Measurements from ENCODE around the gene GRHL3. TPM values are rescaled to one million over a fixed set of nuclear protein-coding genes. Genes with fewer than 3 reads are reported as not detected.

Gene GRHL3
- total RNA-seq, 4 donors from 2014 or later = 0.11 to 0.27 TPM; not detected in 2

DNA sequence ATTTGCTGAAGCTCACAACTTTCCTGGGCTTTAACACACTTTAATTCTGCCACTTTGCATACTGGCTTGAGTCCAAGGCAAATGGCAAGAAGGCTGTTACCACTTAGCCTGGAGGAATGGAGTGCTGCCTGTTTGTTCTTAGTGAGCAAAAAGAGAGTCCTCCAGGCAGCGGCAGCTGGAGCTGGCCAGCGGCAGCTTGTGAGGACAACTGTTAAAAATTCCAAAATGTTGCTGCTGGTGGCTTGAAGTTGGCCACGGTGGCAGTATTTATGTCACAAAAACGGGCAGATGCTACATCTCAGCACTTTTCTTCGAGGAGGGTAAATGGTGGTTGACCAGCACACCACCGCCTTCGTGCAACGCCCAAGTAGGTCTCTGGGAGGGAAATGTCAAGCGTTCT, 67.1 kb downstream of the GRHL3 start:
- Histone ChIP-seq H3K4me3 (replicated peaks in 1 of 3) (no peak overlapping the region), H3K27ac (peak overlapping the region in 1 of 3 donors; percentile 78), H3K27me3 (no peaks in the 10 kb centered on the region), H3K9me3 (no peaks in the 10 kb centered on the region), H3K36me3 (no peaks in the 10 kb centered on the region), H3K4me1 (peaks cover 30 to 40% of the 10 kb centered on the region in 2 donors)
- intact Hi-C loops (cut with DNase I) = no loop called here
- TF ChIP-seq, protein P1, sequence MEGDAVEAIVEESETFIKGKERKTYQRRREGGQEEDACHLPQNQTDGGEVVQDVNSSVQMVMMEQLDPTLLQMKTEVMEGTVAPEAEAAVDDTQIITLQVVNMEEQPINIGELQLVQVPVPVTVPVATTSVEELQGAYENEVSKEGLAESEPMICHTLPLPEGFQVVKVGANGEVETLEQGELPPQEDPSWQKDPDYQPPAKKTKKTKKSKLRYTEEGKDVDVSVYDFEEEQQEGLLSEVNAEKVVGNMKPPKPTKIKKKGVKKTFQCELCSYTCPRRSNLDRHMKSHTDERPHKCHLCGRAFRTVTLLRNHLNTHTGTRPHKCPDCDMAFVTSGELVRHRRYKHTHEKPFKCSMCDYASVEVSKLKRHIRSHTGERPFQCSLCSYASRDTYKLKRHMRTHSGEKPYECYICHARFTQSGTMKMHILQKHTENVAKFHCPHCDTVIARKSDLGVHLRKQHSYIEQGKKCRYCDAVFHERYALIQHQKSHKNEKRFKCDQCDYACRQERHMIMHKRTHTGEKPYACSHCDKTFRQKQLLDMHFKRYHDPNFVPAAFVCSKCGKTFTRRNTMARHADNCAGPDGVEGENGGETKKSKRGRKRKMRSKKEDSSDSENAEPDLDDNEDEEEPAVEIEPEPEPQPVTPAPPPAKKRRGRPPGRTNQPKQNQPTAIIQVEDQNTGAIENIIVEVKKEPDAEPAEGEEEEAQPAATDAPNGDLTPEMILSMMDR (IDR thresholded peaks at IDR 0.05) = no peak
- no peak for TF ChIP-seq POLR2A (IDR thresholded peaks at IDR 0.05)
- peak; percentile 74 for DNase-seq
- WGBS, 2 donors = 54 to 73% methylated on average over 9 of the region's 9 CpGs

DNA sequence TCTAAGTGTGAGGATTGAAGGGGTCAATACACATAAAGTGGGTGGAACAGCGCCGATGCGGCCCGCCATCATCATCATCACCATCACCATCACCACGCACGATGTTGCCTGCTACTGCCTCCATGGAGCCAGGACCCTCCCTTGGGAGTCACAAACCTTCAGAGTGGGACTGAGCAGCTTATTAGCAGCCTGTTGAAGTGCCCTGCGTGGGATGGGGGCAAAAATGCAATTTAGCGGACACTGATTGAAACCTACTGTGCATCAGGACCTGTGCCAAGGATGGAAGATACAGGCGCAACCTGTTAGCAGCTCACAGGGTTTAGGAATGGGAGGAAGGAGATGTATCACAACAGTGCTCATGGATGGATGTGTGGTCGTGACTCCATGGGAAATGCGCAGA, 67.8 kb downstream of the GRHL3 start:
- no peaks in the 10 kb centered on the region for H3K36me3 ChIP-seq
- peaks cover 31 to 42% of the 10 kb centered on the region in 2 donors for H3K4me1 ChIP-seq
- WGBS, 2 donors = 94 to 95% methylated on average over 10 to 11 of the region's 11 CpGs
- no peaks in the 10 kb centered on the region for H3K9me3 ChIP-seq
- TF ChIP-seq POLR2A (IDR thresholded peaks at IDR 0.05) = no peak
- TF ChIP-seq, protein P1 (IDR thresholded peaks at IDR 0.05) = no peak
- intact Hi-C loops (cut with DNase I) = no loop called here
- DNase-seq = no peak
- no peaks in the 10 kb centered on the region for H3K27me3 ChIP-seq
- H3K27ac ChIP-seq = peak overlapping the region in 1 of 3 donors; percentile 78
- H3K4me3 ChIP-seq (replicated peaks in 1 of 3) = no peak overlapping the region

DNA sequence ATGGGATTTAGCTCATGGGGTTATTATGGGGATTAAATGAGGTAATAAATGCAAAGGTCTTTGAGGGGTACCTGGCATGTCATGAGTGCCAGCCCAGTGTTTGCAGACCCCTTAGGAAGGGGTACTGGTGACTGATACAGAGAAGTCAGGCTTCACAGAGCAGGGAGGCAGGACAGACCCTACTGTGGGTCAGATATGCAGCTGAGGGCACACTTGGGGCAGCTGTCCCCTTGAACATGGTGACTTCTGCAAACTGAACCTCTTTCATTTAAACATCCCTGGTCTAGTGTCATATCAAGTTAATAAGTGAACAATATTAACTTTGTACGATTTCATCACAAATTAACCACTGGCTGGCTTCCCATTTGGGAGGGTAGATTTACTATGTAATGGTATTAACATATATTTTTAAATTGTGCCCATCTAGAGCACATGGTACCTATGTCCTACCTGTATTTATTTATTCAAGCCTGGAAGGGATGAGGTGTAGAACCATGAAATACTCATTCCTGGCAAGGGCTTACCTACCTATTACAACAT, 68.5 kb downstream of the GRHL3 start:
- no peak for TF ChIP-seq POLR2A (IDR thresholded peaks at IDR 0.05)
- TF ChIP-seq, protein P1 (IDR thresholded peaks at IDR 0.05) = no peak
- 89 to 93% methylated on average over 1 of the region's 1 CpG for WGBS, 2 donors
- intact Hi-C loops (cut with DNase I) = no loop called here

DNA sequence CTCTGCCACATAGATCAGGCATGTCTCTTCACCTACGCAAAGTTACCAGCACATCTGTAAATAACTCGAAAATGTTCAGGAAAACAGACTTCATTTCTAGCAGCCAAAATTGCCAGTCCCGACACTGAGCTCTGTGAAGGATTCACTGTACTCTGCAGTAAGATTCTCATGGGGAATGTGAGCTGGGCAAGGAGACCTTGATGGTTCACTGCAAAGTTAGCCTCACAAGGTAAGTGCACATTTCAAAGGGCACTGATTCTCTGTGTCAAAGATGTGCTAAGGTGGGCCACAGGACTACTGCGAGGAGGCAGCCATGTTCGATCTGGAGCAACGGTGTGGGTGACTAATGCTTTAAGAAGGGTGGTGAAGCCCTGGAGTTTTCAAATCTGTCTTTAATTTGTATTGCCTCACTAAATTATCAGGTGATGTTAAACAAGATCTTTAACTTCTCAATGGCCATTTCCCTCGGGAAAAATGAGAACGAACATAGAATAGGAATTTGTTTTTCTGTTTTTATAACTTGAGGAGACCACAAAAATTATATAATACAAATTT, 69.3 kb downstream of the GRHL3 start:
- intact Hi-C loops (cut with DNase I) = no loop called here
- WGBS, 2 donors = 94 to 96% methylated on average over 8 of the region's 8 CpGs

More for the DNA sequence above, 68.5 kb downstream of the GRHL3 start:
- Histone ChIP-seq H3K36me3 (no peaks in the 10 kb centered on the region), H3K4me1 (peaks cover 34 to 48% of the 10 kb centered on the region in 2 donors), H3K27me3 (no peaks in the 10 kb centered on the region), H3K9me3 (no peaks in the 10 kb centered on the region), H3K4me3 (replicated peaks in 1 of 3) (no peak overlapping the region), H3K27ac (no peak overlapping the region)
- no peak for DNase-seq

DNA sequence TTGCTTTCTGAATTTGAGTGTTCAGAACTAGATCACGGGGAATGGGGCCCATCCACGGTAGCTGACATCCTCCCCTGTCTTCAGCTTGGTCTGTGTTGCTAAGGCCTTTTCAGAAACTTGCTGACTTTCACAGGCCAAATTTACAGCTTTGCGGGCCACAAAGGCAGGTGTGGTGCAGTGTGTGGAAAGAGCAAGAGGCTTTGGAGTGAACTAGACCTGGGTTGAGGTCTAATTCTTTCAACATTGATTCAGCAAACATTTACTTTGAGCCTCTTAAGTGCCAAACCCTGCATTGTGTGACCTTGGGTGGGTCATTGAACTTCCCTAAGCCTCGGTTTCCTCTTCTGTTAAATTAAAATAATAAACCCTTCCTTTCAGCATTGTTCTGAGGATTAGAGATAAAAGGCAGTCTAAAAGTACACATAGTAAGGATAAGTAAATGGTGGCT, 70.1 kb downstream of the GRHL3 start:
- H3K27ac ChIP-seq = no peak overlapping the region
- H3K36me3 ChIP-seq = no peaks in the 10 kb centered on the region
- no peak for DNase-seq
- H3K9me3 ChIP-seq = no peaks in the 10 kb centered on the region
- H3K27me3 ChIP-seq = no peaks in the 10 kb centered on the region
- no peak for TF ChIP-seq POLR2A (IDR thresholded peaks at IDR 0.05)
- TF ChIP-seq, protein P1 (IDR thresholded peaks at IDR 0.05) = no peak
- intact Hi-C loops (cut with DNase I) = no loop called here
- WGBS, 2 donors = 82 to 93% methylated on average over 4 of the region's 4 CpGs
- peaks cover 29 to 40% of the 10 kb centered on the region in 2 donors for H3K4me1 ChIP-seq
- no peak overlapping the region for H3K4me3 ChIP-seq (replicated peaks in 1 of 3)

More for the DNA sequence above, 69.3 kb downstream of the GRHL3 start:
- no peak for DNase-seq
- Histone ChIP-seq H3K27me3 (no peaks in the 10 kb centered on the region), H3K36me3 (no peaks in the 10 kb centered on the region), H3K4me3 (replicated peaks in 1 of 3) (no peak overlapping the region), H3K9me3 (no peaks in the 10 kb centered on the region), H3K27ac (no peak overlapping the region), H3K4me1 (peaks cover 34 to 48% of the 10 kb centered on the region in 2 donors)
- no peak for TF ChIP-seq POLR2A (IDR thresholded peaks at IDR 0.05)

All from thyroid gland (tissue), 4 donors.